ENCODE data around the gene HEBP1. TPM values are rescaled to one million over a fixed set of nuclear protein-coding genes. Genes with fewer than 3 reads are reported as not detected.

The HEBP1 gene
- total RNA-seq, 1 donor from 2014 or later = 72.7 TPM

DNA sequence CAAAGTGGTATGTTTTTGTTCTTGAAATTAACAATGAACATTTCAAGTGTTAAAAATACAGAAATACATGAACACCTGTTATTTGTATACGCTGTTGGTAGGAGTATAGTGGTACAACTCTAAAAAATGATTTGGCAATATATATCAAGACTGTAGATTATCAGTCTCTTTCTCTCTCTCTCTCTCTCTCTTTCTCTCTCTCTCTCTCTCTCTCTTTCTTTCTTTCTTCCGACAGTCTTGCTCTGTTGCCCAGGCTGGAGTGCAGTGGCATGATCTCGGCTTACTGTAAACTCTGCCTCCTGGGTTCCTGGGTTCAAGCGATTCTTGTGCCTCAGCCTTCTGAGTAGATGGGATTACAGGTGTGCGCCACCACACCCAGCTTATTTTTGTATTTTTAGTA is 12.6 kb downstream of the HEBP1 start:
- Histone ChIP-seq H3K27me3 (ENCODE audit: low read depth) (no peaks in the 10 kb centered on the region), H3K4me1 (peaks cover 16% of the 10 kb centered on the region), H3K27ac (no peak overlapping the region), H3K36me3 (peaks cover 59% of the 10 kb centered on the region), H3K4me3 (no peak overlapping the region), H3K9me3 (no peaks in the 10 kb centered on the region)
- no peak for DNase-seq
- no peak for ATAC-seq
- no peak for TF ChIP-seq CTCF (IDR thresholded peaks at IDR 0.05)
- intact Hi-C loops (cut with DNase I) = no loop called here

- intact Hi-C loops (cut with DNase I) = no loop called here
- peaks cover 10% of the 10 kb centered on the region for H3K4me1 ChIP-seq
- H3K36me3 ChIP-seq = peaks cover 65% of the 10 kb centered on the region
- H3K27me3 ChIP-seq (ENCODE audit: low read depth) = no peaks in the 10 kb centered on the region
- no peak overlapping the region for H3K4me3 ChIP-seq
- ATAC-seq = no peak
- TF ChIP-seq CTCF (IDR thresholded peaks at IDR 0.05) = no peak
- no peak for DNase-seq
- no peaks in the 10 kb centered on the region for H3K9me3 ChIP-seq
- H3K27ac ChIP-seq = no peak overlapping the region
These were observed 13.2 kb downstream of the HEBP1 start for GRCh38 chr12:12986775-12987331.

DNA sequence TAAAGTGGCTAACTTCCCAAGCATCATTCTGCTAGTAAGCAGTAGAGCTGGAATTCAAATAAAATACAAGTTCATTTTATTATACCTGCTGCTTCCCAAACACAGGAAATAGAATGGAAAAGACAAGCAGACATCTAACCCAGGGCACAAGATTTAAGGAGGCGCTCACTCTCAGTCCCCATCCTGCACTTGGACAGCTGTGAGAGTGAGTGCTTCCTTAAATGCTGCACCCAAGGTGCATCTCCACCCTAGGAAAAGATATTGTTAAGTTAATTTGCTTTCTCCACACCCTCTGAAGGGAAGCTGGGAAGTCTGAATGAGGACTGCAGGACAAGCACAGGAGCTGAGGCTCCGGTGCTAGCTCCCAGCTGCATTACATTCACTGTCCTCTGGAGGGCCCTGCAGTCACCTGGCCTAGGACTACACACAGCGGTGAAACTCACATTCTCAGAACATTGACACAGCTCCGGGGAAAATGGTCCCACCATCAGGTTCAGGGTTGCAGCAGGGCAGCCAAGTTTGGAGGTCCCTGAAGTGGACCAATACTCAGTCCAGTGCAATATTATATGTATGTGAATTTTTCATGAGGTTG is 14.2 kb downstream of the HEBP1 start:
- no peaks in the 10 kb centered on the region for H3K27me3 ChIP-seq (ENCODE audit: low read depth)
- ATAC-seq (peak; percentile 67 to 85), DNase-seq (no peak)
- H3K27ac ChIP-seq = no peak overlapping the region
- H3K9me3 ChIP-seq = no peaks in the 10 kb centered on the region
- peaks cover 74% of the 10 kb centered on the region for H3K36me3 ChIP-seq
- intact Hi-C loops (cut with DNase I) = no loop called here
- peak; percentile 49 for TF ChIP-seq CTCF (IDR thresholded peaks at IDR 0.05)
- peaks cover under 1% of the 10 kb centered on the region for H3K4me1 ChIP-seq
- H3K4me3 ChIP-seq = no peak overlapping the region

DNA sequence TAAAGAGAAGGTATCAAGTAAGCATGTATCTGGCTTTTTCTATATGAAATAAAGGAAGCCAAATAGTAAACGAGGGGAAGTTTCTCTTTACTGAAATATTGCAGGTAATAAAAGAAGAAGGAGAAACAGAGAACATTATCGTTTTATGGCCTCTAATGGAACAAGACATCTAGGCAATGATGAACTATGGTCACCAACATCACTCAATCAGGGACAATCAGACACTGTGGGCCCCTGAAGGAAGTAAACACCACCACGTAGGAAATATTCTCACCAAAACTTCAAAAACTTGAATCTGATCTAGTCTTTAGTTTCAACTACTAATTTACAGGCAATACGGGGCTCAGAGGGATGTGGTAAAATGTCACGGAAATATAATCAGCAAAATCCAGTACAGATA is 15.9 kb downstream of the HEBP1 start:
- H3K9me3 ChIP-seq = no peaks in the 10 kb centered on the region
- H3K4me3 ChIP-seq = no peak overlapping the region
- H3K27me3 ChIP-seq (ENCODE audit: low read depth) = no peaks in the 10 kb centered on the region
- H3K4me1 ChIP-seq = peaks cover 7% of the 10 kb centered on the region
- ATAC-seq (no peak), DNase-seq (no peak)
- intact Hi-C loops (cut with DNase I) = no loop called here
- H3K36me3 ChIP-seq = peaks cover 92% of the 10 kb centered on the region
- no peak overlapping the region for H3K27ac ChIP-seq
- no peak for TF ChIP-seq CTCF (IDR thresholded peaks at IDR 0.05)

- DNase-seq = no peak
- Histone ChIP-seq H3K36me3 (peaks cover 90% of the 10 kb centered on the region), H3K27me3 (ENCODE audit: low read depth) (no peaks in the 10 kb centered on the region), H3K27ac (no peak overlapping the region), H3K4me1 (peaks cover 7% of the 10 kb centered on the region), H3K4me3 (no peak overlapping the region), H3K9me3 (no peaks in the 10 kb centered on the region)
- intact Hi-C loops (cut with DNase I) = no loop called here
- ATAC-seq = peak; percentile 60 to 71
- TF ChIP-seq CTCF (IDR thresholded peaks at IDR 0.05) = peak; percentile 57
These were observed 16.5 kb downstream of the HEBP1 start for GRCh38 chr12:12983420-12984035.

Data from lower lobe of right lung (tissue), 2 donors.